ENCODE results near the gene NRN1L.
"Not testable (repeated sequence)": the region's sequence is repeated elsewhere in the genome, so short reads cannot be mapped to it uniquely, and the experiment has no call there.

NRN1L gene

GRCh38 chr16:67861877-67862276 is 22.8 kb upstream of the NRN1L start:
- DNase-seq = no peak

- DNase-seq = no peak
Measured at GRCh38 chr16:67862623-67863583, 21.8 kb upstream of the NRN1L start.

- not testable (repeated sequence) for DNase-seq
Measured at GRCh38 chr16:67864044-67864443, 20.6 kb upstream of the NRN1L start.

- no peak for DNase-seq
Measured at GRCh38 chr16:67864594-67864993, 20.1 kb upstream of the NRN1L start.

GRCh38 chr16:67865318-67865717 is 19.4 kb upstream of the NRN1L start:
- no peak for DNase-seq

- no peak for DNase-seq
Measured at GRCh38 chr16:67868290-67868689, 16.4 kb upstream of the NRN1L start.

- no peak for DNase-seq
Measured at GRCh38 chr16:67869653-67870052, 15.0 kb upstream of the NRN1L start.

- DNase-seq = no peak
Measured at GRCh38 chr16:67871256-67871655, 13.4 kb upstream of the NRN1L start.

- DNase-seq = no peak
Measured at GRCh38 chr16:67872131-67872630, 12.5 kb upstream of the NRN1L start.

- DNase-seq = no peak
Measured at GRCh38 chr16:67872631-67873434, 11.9 kb upstream of the NRN1L start, which contains the start of gene EDC4. TSS of gene EDC4 (plus strand) at chr16:67873052. CDS start at chr16:67873262, 210 bp downstream.

GRCh38 chr16:67873435-67874370 is 11.0 kb upstream of the NRN1L start:
- DNase-seq = no peak

GRCh38 chr16:67874372-67874771 is 10.3 kb upstream of the NRN1L start:
- DNase-seq = no peak

GRCh38 chr16:67877064-67877463 is 7.6 kb upstream of the NRN1L start:
- DNase-seq = no peak

- no peak for DNase-seq
Measured at GRCh38 chr16:67878232-67878631, 6.5 kb upstream of the NRN1L start.

- no peak for DNase-seq
Measured at GRCh38 chr16:67878846-67879245, 5.8 kb upstream of the NRN1L start.

- no peak for DNase-seq
Measured at GRCh38 chr16:67879462-67879861, 5.2 kb upstream of the NRN1L start.

GRCh38 chr16:67879936-67880335 is 4.7 kb upstream of the NRN1L start:
- DNase-seq = no peak

- no peak for DNase-seq
Measured at GRCh38 chr16:67880584-67880983, 4.1 kb upstream of the NRN1L start.

GRCh38 chr16:67881621-67882161 is 3.0 kb upstream of the NRN1L start:
- DNase-seq = no peak

GRCh38 chr16:67882374-67883145 is 2.1 kb upstream of the NRN1L start:
- no peak for DNase-seq

- no peak for DNase-seq
Measured at GRCh38 chr16:67883146-67883871, 1.4 kb upstream of the NRN1L start.
